AG09319 (cell line): ENCODE data around the gene SMARCD1.

Experiments used
- DNase-seq: peaks from one replicate; pipeline ENCODE4 v3.0.0-alpha.2; 2010; ENCODE audit warnings: low read depth; ENCODE audit errors: extremely low read depth
- CTCF ChIP-seq: IDR thresholded peaks from 2 replicates; pipeline ENCODE4 v1.5.1; 2011; ENCODE audit warnings: low read depth, mild to moderate bottlenecking, inconsistent platforms, low read length, moderate library complexity

Gene SMARCD1

GRCh38 chr12:50042693-50043092 is 42.4 kb upstream of the SMARCD1 start:
- no peak for TF ChIP-seq CTCF
- no peak for DNase-seq

GRCh38 chr12:50043308-50043707 is 41.8 kb upstream of the SMARCD1 start:
- TF ChIP-seq CTCF, result no peak
- DNase-seq, result no peak

GRCh38 chr12:50043854-50044253 is 41.3 kb upstream of the SMARCD1 start:
- TF ChIP-seq CTCF, result no peak
- DNase-seq, result no peak

- no peak for DNase-seq
- TF ChIP-seq CTCF, result no peak
These were observed 37.4 kb upstream of the SMARCD1 start for GRCh38 chr12:50047693-50048250.

GRCh38 chr12:50049254-50050118 is 35.7 kb upstream of the SMARCD1 start:
- DNase-seq, result no peak
- TF ChIP-seq CTCF, result no peak

- no peak for TF ChIP-seq CTCF
- no peak for DNase-seq
These were observed 35.1 kb upstream of the SMARCD1 start for GRCh38 chr12:50050119-50050385.

- no peak for DNase-seq
- no peak for TF ChIP-seq CTCF
These were observed 34.6 kb upstream of the SMARCD1 start for GRCh38 chr12:50050410-50051098.
